ENCODE measurements around the gene PMF1. TPM values are rescaled to one million over a fixed set of nuclear protein-coding genes. Genes with fewer than 3 reads are reported as not detected.
A peak's percentile ranks its signal among the peaks of the same experiment; 100 is the strongest.

PMF1 gene
- total and polyA plus RNA-seq, 2 of the 13 experiments (the other 11 are each of a cell fraction or from before 2014, with no cell fraction given) = 72.5 to 89.0 TPM

- TF ChIP-seq ZNF224 (CRISPR knock-in tag; IDR thresholded peaks at IDR 0.05) = peak; percentile 65; the same call in 1 of the 2 replicates
- TF ChIP-seq PATZ1 (CRISPR knock-in tag; IDR thresholded peaks at IDR 0.05) = peak; percentile 28; the same call in 1 of the 2 replicates
- no peak for TF ChIP-seq ZNF646 (CRISPR knock-in tag; IDR thresholded peaks at IDR 0.05)
- TF ChIP-seq ESRRA (CRISPR knock-in tag; IDR thresholded peaks at IDR 0.05; ENCODE audit: low read depth) = 0 out of 2 replicates have a peak, but pooled peaks have one; percentile 23
- TF ChIP-seq ATF2 (CRISPR knock-in tag; IDR thresholded peaks at IDR 0.05) = 0 out of 2 replicates have a peak, but pooled peaks have one; percentile 12
- TF ChIP-seq SMAD9 (CRISPR knock-in tag; IDR thresholded peaks at IDR 0.05) = no peak
- TF ChIP-seq ZNF615 (CRISPR knock-in tag; IDR thresholded peaks at IDR 0.05; ENCODE audit: borderline replicate concordance) = no peak
- TF ChIP-seq TAF1 (CRISPR knock-in tag; IDR thresholded peaks at IDR 0.05) = peak; percentile 43; the same call in 1 of the 2 replicates
- 0 out of 2 replicates have a peak, but pooled peaks have one; percentile 58 for TF ChIP-seq ZNF335 (CRISPR knock-in tag; IDR thresholded peaks at IDR 0.05)
- no peak for TF ChIP-seq ZNF251 (CRISPR knock-in tag; IDR thresholded peaks at IDR 0.05)
- TF ChIP-seq FOXJ3 (CRISPR knock-in tag; IDR thresholded peaks at IDR 0.05; ENCODE audit: borderline replicate concordance) = peak; percentile 38; the same call in 1 of the 2 replicates
- no peak for TF ChIP-seq ZNF160 (CRISPR knock-in tag; IDR thresholded peaks at IDR 0.05)
- no peak for TF ChIP-seq ZNF614 (CRISPR knock-in tag; IDR thresholded peaks at IDR 0.05; ENCODE audit: borderline replicate concordance)
- TF ChIP-seq TEF (CRISPR knock-in tag; IDR thresholded peaks at IDR 0.05) = no peak
- no peak for TF ChIP-seq MBNL3 (CRISPR knock-in tag; conservative IDR thresholded peaks at IDR 0.05)
- TF ChIP-seq ZNF616 (CRISPR knock-in tag; IDR thresholded peaks at IDR 0.05; ENCODE audit: low read depth) = no peak
- no peak for TF ChIP-seq EEA1 (CRISPR knock-in tag; IDR thresholded peaks at IDR 0.05; ENCODE audit: borderline replicate concordance)
- 0 out of 2 replicates have a peak, but pooled peaks have one; percentile 30 for TF ChIP-seq SMAD3 (CRISPR knock-in tag; IDR thresholded peaks at IDR 0.05)
Observed at GRCh38 chr1:156193488-156194299, 19.1 kb upstream of the PMF1 start, which contains the start of gene SLC25A44 (continued).

Measured in HepG2 (cell line).